Upper lobe of left lung (tissue), 6 donors: ENCODE results near the gene KRT80. TPM values are rescaled to one million over a fixed set of nuclear protein-coding genes. Genes with fewer than 3 reads are reported as not detected.

Source experiments
- ATAC-seq, 2 donors: fragments of 200-7000 bp; cut with Tn5 transposase; one replicate each; pipeline ENCODE4 v1.9.1; 2022; ENCODE audit warnings: mild to moderate bottlenecking in 2 of 2, moderate library complexity in 2 of 2; ENCODE audit not compliant: low FRiP score in 2 of 2
- DNase-seq, 2 donors: peaks; one replicate each; pipeline ENCODE4 v3.0.0-alpha.2; 2019 to 2020
- H3K27ac ChIP-seq, 4 donors: fragments of 200-600 bp; sonication (generic); one replicate each; pipeline ENCODE4 v1.5.1; 2016 to 2019
- H3K27me3 ChIP-seq, 4 donors: fragments of 200-600 bp; sonication (generic); one replicate each; pipeline ENCODE4 v1.5.1; 2017 to 2019
- H3K36me3 ChIP-seq, 4 donors: fragments of 200-600 bp; sonication (generic); one replicate each; pipeline ENCODE4 v1.5.1; 2016 to 2019
- H3K4me1 ChIP-seq, 4 donors: fragments of 200-600 bp; sonication (generic); one replicate each; pipeline ENCODE4 v1.5.1; 2018 to 2019
- H3K4me3 ChIP-seq, 4 donors: fragments of 200-600 bp; sonication (generic); one replicate each; pipeline ENCODE4 v1.5.1; 2017 to 2019; ENCODE audit warnings: mild to moderate bottlenecking in 2 of 4, moderate library complexity in 1 of 4
- H3K9me3 ChIP-seq, 4 donors: fragments of 200-600 bp; sonication (generic); one replicate each; pipeline ENCODE4 v1.5.1; 2018 to 2019
- EP300 ChIP-seq, 4 donors: sonication (generic); formaldehyde crosslinking; IDR thresholded peaks; one replicate each; pipeline ENCODE4 v1.5.1; 2017; ENCODE audit warnings: antibody characterized with exemption in 4 of 4, control low read depth in 2 of 4
- POLR2A ChIP-seq, 4 donors: fragments of 450-650 bp; IDR thresholded peaks; one replicate each; pipeline ENCODE4 v1.5.1; 2016 to 2017; ENCODE audit warnings: antibody characterized with exemption in 4 of 4, mild to moderate bottlenecking in 2 of 4
- POLR2AphosphoS5 ChIP-seq, 2 donors: sonication (generic); formaldehyde crosslinking; IDR thresholded peaks; one replicate each; pipeline ENCODE4 v1.5.1; 2017; ENCODE audit warnings: antibody characterized with exemption in 2 of 2
- WGBS, 2 donors: methylation state at CpG; one replicate each; pipeline ENCODE4 v1.1.5; 2017 to 2018; 5-methylcytosine and 5-hydroxymethylcytosine counted together
- total RNA-seq, 6 donors: library from RNA; depleted of rRNA in 4 of 6; stranded (reverse); fragments of >200 nt in 4 of 6; gene quantifications; one replicate each; pipeline versions ENCODE4 v1.1.0 to v1.2.1, GENCODE V29; 2016 to 2021
- TF ChIP-seq, protein P1 (sequence below), 6 experiments: fragments of 450-650 bp in 4 of 6; fragments of 200-600 bp in 2 of 6; sonication (generic) in 2 of 6; IDR thresholded peaks; one replicate each; pipeline ENCODE4 v1.5.1; 2016 to 2019; ENCODE audit warnings: antibody characterized with exemption in 6 of 6
- donor health status: DM: no; HTN: no; CAD: no; lungs with moderate emphysema.
- donor health status: DM: no; HTN: yes; CAD: no; lungs with severe emphysema.

The KRT80 gene
- total RNA-seq, 6 donors from 2014 or later, result 2.1 to 15.2 (median 6.6) TPM

DNA sequence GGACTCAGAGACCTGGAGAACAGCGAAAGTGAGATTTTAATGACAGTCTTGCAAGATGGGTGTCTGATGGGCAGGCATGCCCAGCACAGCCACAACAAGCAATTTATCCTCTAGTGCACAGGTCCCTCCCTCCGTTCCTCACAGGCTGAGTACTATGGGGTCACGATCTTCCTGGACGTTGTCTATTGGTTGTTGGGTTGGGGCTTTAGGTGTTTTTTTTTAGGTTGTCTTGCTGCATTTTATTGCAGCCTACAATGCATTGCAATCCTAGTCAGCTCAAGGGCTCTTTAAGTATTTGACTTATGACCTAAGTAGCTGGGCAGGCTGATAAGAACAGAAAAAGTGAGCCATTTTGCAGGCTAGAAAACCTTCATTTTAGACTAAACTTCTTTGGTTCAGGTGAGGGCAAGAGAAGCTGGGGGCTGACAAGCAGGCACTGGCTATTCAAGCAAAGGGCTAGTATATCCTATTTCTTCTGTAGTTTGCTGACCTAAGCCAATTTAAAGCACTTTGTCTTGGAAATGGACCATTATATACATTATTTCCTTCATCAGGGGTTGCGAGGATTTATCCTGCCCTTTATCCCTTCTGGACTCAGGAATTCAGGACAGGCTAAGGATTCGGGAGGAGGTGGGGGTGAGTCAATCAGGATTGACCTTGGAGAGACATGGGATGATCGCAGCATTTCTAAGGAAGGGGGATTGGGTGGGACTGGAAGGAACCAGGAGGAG is 47.3 kb upstream of the KRT80 start:
- ATAC-seq, result no peak

GRCh38 chr12:52238207-52238840 is 46.5 kb upstream of the KRT80 start:
- TF ChIP-seq EP300 (IDR thresholded peaks at IDR 0.05), result no peak
- no peak for TF ChIP-seq POLR2A (IDR thresholded peaks at IDR 0.05)
- no peak for TF ChIP-seq POLR2AphosphoS5 (IDR thresholded peaks at IDR 0.05)
- TF ChIP-seq, protein P1, sequence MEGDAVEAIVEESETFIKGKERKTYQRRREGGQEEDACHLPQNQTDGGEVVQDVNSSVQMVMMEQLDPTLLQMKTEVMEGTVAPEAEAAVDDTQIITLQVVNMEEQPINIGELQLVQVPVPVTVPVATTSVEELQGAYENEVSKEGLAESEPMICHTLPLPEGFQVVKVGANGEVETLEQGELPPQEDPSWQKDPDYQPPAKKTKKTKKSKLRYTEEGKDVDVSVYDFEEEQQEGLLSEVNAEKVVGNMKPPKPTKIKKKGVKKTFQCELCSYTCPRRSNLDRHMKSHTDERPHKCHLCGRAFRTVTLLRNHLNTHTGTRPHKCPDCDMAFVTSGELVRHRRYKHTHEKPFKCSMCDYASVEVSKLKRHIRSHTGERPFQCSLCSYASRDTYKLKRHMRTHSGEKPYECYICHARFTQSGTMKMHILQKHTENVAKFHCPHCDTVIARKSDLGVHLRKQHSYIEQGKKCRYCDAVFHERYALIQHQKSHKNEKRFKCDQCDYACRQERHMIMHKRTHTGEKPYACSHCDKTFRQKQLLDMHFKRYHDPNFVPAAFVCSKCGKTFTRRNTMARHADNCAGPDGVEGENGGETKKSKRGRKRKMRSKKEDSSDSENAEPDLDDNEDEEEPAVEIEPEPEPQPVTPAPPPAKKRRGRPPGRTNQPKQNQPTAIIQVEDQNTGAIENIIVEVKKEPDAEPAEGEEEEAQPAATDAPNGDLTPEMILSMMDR (IDR thresholded peaks at IDR 0.05), result no peak
- Histone ChIP-seq H3K4me1 (peaks cover 3 to 51% (median 28%) of the 10 kb centered on the region in 4 donors), H3K27ac (peak overlapping the region in 3 of 4 donors; percentile 35 to 61 (median 37)), H3K27me3 (peaks cover 0 to 5% (median 1%) of the 10 kb centered on the region in 4 donors), H3K4me3 (no peak overlapping the region), H3K9me3 (no peaks in the 10 kb centered on the region), H3K36me3 (peaks cover 0 to 13% (median 0%) of the 10 kb centered on the region in 4 donors)
- 79 to 85% methylated on average over 4 of the region's 4 CpGs for WGBS, 2 donors
- no peak for ATAC-seq
- no peak for DNase-seq

More for the DNA sequence above, 47.3 kb upstream of the KRT80 start:
- Histone ChIP-seq H3K4me3 (no peak overlapping the region), H3K9me3 (no peaks in the 10 kb centered on the region), H3K27ac (peak overlapping the region in 2 of 4 donors; percentile 59 to 65), H3K36me3 (peaks cover 0 to 13% (median 0%) of the 10 kb centered on the region in 4 donors), H3K27me3 (no peaks in the 10 kb centered on the region), H3K4me1 (peaks cover 8 to 58% (median 33%) of the 10 kb centered on the region in 4 donors)
- no peak for DNase-seq
- 77 to 79% methylated on average over 7 of the region's 7 CpGs for WGBS, 2 donors
- no peak for TF ChIP-seq POLR2AphosphoS5 (IDR thresholded peaks at IDR 0.05)

- Histone ChIP-seq H3K9me3 (no peaks in the 10 kb centered on the region), H3K27me3 (peaks cover 0 to 14% (median 5%) of the 10 kb centered on the region in 4 donors), H3K4me3 (peak overlapping the region in 1 of 4 donors; percentile 51), H3K36me3 (peaks cover 0 to 9% (median 0%) of the 10 kb centered on the region in 4 donors), H3K4me1 (peaks cover 3 to 57% (median 30%) of the 10 kb centered on the region in 4 donors), H3K27ac (peak overlapping the region; percentile 46 to 94 (median 82))
- ATAC-seq (no peak), DNase-seq (no peak)
- TF ChIP-seq POLR2A (IDR thresholded peaks at IDR 0.05), result no peak
- TF ChIP-seq, protein P1 (IDR thresholded peaks at IDR 0.05), result no peak
- TF ChIP-seq EP300 (IDR thresholded peaks at IDR 0.05), result no peak
- no peak for TF ChIP-seq POLR2AphosphoS5 (IDR thresholded peaks at IDR 0.05)
- 76 to 77% methylated on average over 3 of the region's 3 CpGs for WGBS, 2 donors
Measured at GRCh38 chr12:52236386-52237050, 44.7 kb upstream of the KRT80 start.

DNA sequence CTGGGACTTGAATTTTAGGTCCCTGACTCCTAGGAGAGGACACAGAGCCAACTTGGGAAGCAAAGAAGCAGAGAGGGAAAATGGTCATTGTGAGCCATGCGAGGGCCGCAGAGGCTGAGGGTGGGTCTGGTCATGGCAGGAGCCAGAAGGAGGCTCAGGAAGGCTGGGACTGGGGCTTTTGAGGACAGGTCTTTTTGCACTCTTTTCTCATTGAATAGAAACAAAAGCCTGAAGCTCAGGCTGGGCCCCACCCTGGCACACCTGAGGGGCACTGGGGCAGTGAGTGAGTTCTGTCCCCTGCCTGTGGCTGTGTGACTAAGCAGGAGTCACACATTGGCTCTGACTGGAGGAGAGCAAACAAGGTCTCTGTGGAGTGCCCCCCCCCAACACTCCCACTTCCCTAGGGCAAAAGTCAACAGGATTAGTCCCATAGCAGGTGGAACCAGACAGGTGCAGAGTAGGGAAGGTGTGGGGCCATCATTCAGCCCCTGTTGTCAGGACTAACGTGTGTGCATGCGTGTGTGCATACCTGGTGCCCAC is 44.1 kb upstream of the KRT80 start:
- 83 to 91% methylated on average over 4 of the region's 4 CpGs for WGBS, 2 donors
- H3K27me3 ChIP-seq, result peaks cover 0 to 16% (median 5%) of the 10 kb centered on the region in 4 donors
- peak in 1 of 2 donors; percentile 66 for DNase-seq
- peak overlapping the region; percentile 81 to 94 (median 82) for H3K27ac ChIP-seq
- ATAC-seq, result no peak
- TF ChIP-seq POLR2A (IDR thresholded peaks at IDR 0.05) (peak in 2 of 4 donors; percentile 18 to 31), POLR2AphosphoS5 (IDR thresholded peaks at IDR 0.05) (no peak)
- H3K9me3 ChIP-seq, result no peaks in the 10 kb centered on the region
- H3K4me3 ChIP-seq, result peak overlapping the region in 1 of 4 donors; percentile 51
- H3K4me1 ChIP-seq, result peaks cover 3 to 63% (median 33%) of the 10 kb centered on the region in 4 donors
- peaks cover 0 to 9% (median 0%) of the 10 kb centered on the region in 4 donors for H3K36me3 ChIP-seq

GRCh38 chr12:52235001-52235764 is 43.4 kb upstream of the KRT80 start:
- 77% methylated on average over 3 to 15 of the region's 15 CpGs for WGBS, 2 donors
- peaks cover 0 to 21% (median 5%) of the 10 kb centered on the region in 4 donors for H3K27me3 ChIP-seq
- peak overlapping the region; percentile 7 to 53 (median 51) for H3K4me3 ChIP-seq
- TF ChIP-seq POLR2A (IDR thresholded peaks at IDR 0.05) (no peak), EP300 (IDR thresholded peaks at IDR 0.05) (no peak), POLR2AphosphoS5 (IDR thresholded peaks at IDR 0.05) (no peak)
- TF ChIP-seq, protein P1 (IDR thresholded peaks at IDR 0.05), result no peak
- DNase-seq, result peak in 1 of 2 donors; percentile 44
- H3K4me1 ChIP-seq, result peaks cover 3 to 70% (median 39%) of the 10 kb centered on the region in 4 donors
- no peaks in the 10 kb centered on the region for H3K9me3 ChIP-seq
- ATAC-seq, result no peak
- peak overlapping the region; percentile 81 to 94 (median 82) for H3K27ac ChIP-seq
- peaks cover 0 to 9% (median 0%) of the 10 kb centered on the region in 4 donors for H3K36me3 ChIP-seq
